H9 (cell line): ENCODE measurements around the gene DERL2. TPM values are rescaled to one million over a fixed set of nuclear protein-coding genes. Genes with fewer than 3 reads are reported as not detected.

ENCODE experiments used
- DNase-seq: peaks from one replicate; pipeline ENCODE4 v3.0.0-alpha.2; 2017
- H2AFZ ChIP-seq: one replicate; pipeline ENCODE4 v1.6.1; 2013; ENCODE audit warnings: mild to moderate bottlenecking, low read length, control low read depth, moderate library complexity
- H2AK5ac ChIP-seq: 2 replicates; pipeline ENCODE4 v1.6.1; 2013; ENCODE audit warnings: low read length, control low read depth, mixed read lengths; ENCODE audit not compliant: insufficient read length
- H2BK120ac ChIP-seq: one replicate; pipeline ENCODE4 v1.6.1; 2013; ENCODE audit warnings: low read depth, mild to moderate bottlenecking, low read length, control low read depth, inconsistent platforms; ENCODE audit not compliant: poor library complexity, severe bottlenecking
- H2BK12ac ChIP-seq: 2 replicates; pipeline ENCODE4 v1.6.1; 2013; ENCODE audit warnings: low read length, control low read depth, mixed read lengths, low read depth; ENCODE audit not compliant: insufficient read length
- H2BK15ac ChIP-seq: 2 replicates; pipeline ENCODE4 v1.6.1; 2013; ENCODE audit warnings: low read depth, low read length, control low read depth
- H2BK20ac ChIP-seq: one replicate; pipeline ENCODE4 v1.6.1; 2013; ENCODE audit warnings: low read depth, mild to moderate bottlenecking, low read length, control low read depth, inconsistent platforms; ENCODE audit not compliant: poor library complexity, severe bottlenecking
- H2BK5ac ChIP-seq: 2 replicates; pipeline ENCODE4 v1.6.1; 2013; ENCODE audit warnings: low read length, control low read depth, mixed read lengths; ENCODE audit not compliant: insufficient read length
- H3K14ac ChIP-seq: 2 replicates; pipeline ENCODE4 v1.6.1; 2013; ENCODE audit warnings: low read length, control low read depth; ENCODE audit not compliant: insufficient read depth
- H3K18ac ChIP-seq: 2 replicates; pipeline ENCODE4 v1.6.1; 2013; ENCODE audit warnings: low read depth, mild to moderate bottlenecking, mixed read lengths, low read length, control low read depth; ENCODE audit not compliant: insufficient read length
- H3K23ac ChIP-seq: 2 replicates; pipeline ENCODE4 v1.6.1; 2013; ENCODE audit warnings: low read length, control low read depth, mixed read lengths, low read depth; ENCODE audit not compliant: insufficient read length
- H3K23me2 ChIP-seq: 2 replicates; pipeline ENCODE4 v1.6.1; 2013; ENCODE audit warnings: low read depth, mild to moderate bottlenecking, mixed read lengths, low read length, control low read depth; ENCODE audit not compliant: insufficient read length, poor library complexity, severe bottlenecking
- H3K27ac ChIP-seq: 2 replicates; pipeline ENCODE4 v1.5.1; 2013; ENCODE audit warnings: low read length, control low read depth, mixed read lengths, low read depth; ENCODE audit not compliant: insufficient read length
- H3K27me3 ChIP-seq: 2 replicates; pipeline ENCODE4 v1.6.1; 2013; ENCODE audit warnings: low read length, control low read depth, inconsistent platforms; ENCODE audit not compliant: insufficient read depth
- H3K4ac ChIP-seq: 2 replicates; pipeline ENCODE4 v1.6.1; 2013; ENCODE audit warnings: low read depth, mild to moderate bottlenecking, control low read depth, inconsistent platforms, low read length, moderate library complexity
- H3K4me1 ChIP-seq: 2 replicates; pipeline ENCODE4 v1.6.1; 2013; ENCODE audit warnings: low read length, control low read depth, inconsistent platforms; ENCODE audit not compliant: insufficient read depth
- H3K4me2 ChIP-seq: 2 replicates; pipeline ENCODE4 v1.6.1; 2013; ENCODE audit warnings: low read length, control low read depth, mixed read lengths; ENCODE audit not compliant: insufficient read length, insufficient read depth
- H3K56ac ChIP-seq: 2 replicates; pipeline ENCODE4 v1.6.1; 2013; ENCODE audit warnings: low read depth, mild to moderate bottlenecking, mixed read lengths, low read length, control low read depth; ENCODE audit not compliant: insufficient read length
- H3K79me1 ChIP-seq: 2 replicates; pipeline ENCODE4 v1.6.1; 2013; ENCODE audit warnings: low read depth, mild to moderate bottlenecking, moderate library complexity, low read length, control low read depth, inconsistent platforms; ENCODE audit not compliant: insufficient read depth, poor library complexity, severe bottlenecking
- H3K79me2 ChIP-seq: 2 replicates; pipeline ENCODE4 v1.6.1; 2013; ENCODE audit warnings: low read length, control low read depth, inconsistent platforms; ENCODE audit not compliant: insufficient read depth
- H3K9ac ChIP-seq: 2 replicates; pipeline ENCODE4 v1.6.1; 2013; ENCODE audit warnings: low read length, control low read depth, mixed read lengths; ENCODE audit not compliant: insufficient read length; ENCODE audit errors: extremely low read depth
- H3K9me3 ChIP-seq: one replicate; pipeline ENCODE4 v1.6.1; 2013; ENCODE audit warnings: low read depth, low read length, inconsistent platforms; ENCODE audit not compliant: control insufficient read depth
- H3T11ph ChIP-seq: one replicate; pipeline ENCODE4 v1.6.1; 2013; ENCODE audit warnings: mild to moderate bottlenecking, low read length, control low read depth, inconsistent platforms
- H4K20me1 ChIP-seq: one replicate; pipeline ENCODE4 v1.6.1; 2013; ENCODE audit not compliant: control insufficient read depth, insufficient read length, insufficient read depth
- H4K5ac ChIP-seq: 2 replicates; pipeline ENCODE4 v1.6.1; 2013; ENCODE audit warnings: low read depth, mild to moderate bottlenecking, mixed read lengths, low read length, control low read depth; ENCODE audit not compliant: insufficient read length
- H4K8ac ChIP-seq: replicated peaks from 2 replicates; pipeline ENCODE4 v1.6.1; 2013; ENCODE audit warnings: low read length, control low read depth, mixed read lengths, low read depth; ENCODE audit not compliant: insufficient read length
- H4K91ac ChIP-seq: 2 replicates; pipeline ENCODE4 v1.6.1; 2013; ENCODE audit warnings: low read depth, mild to moderate bottlenecking, moderate library complexity, mixed read lengths, low read length, control low read depth; ENCODE audit not compliant: insufficient read length
- H3K27ac Mint-ChIP-seq, 3 experiments: 2 replicates in 2 of 3; 3 replicates in 1 of 3; pipeline ENCODE4 v1.8.0; 2020 to 2021; ENCODE audit warnings: mixed read lengths in 3 of 3, mild to moderate bottlenecking in 1 of 3, moderate library complexity in 1 of 3
- H3K27me3 Mint-ChIP-seq: 2 replicates; pipeline ENCODE4 v1.8.0; 2021; ENCODE audit warnings: low read depth, mild to moderate bottlenecking, moderate library complexity, mixed read lengths
- H3K36me3 Mint-ChIP-seq, 3 experiments: 2 replicates in 2 of 3; 3 replicates in 1 of 3; pipeline ENCODE4 v1.8.0; 2020 to 2021; ENCODE audit warnings: low read depth in 3 of 3, mixed read lengths in 3 of 3; ENCODE audit not compliant: insufficient read depth in 1 of 3
- H3K4me1 Mint-ChIP-seq, 2 experiments: 2 replicates each; pipeline ENCODE4 v1.8.0; 2020; ENCODE audit warnings: mixed read lengths in 2 of 2
- H3K4me3 Mint-ChIP-seq, 2 experiments: 2 replicates in 1 of 2; 3 replicates in 1 of 2; pipeline ENCODE4 v1.8.0; 2020 to 2021; ENCODE audit warnings: mild to moderate bottlenecking in 2 of 2, mixed read lengths in 2 of 2, moderate library complexity in 1 of 2
- H3K9me3 Mint-ChIP-seq, 2 experiments: 2 replicates in 1 of 2; 3 replicates in 1 of 2; pipeline ENCODE4 v1.8.0; 2020; ENCODE audit warnings: mild to moderate bottlenecking in 2 of 2, mixed read lengths in 2 of 2, moderate library complexity in 1 of 2
- CTCF ChIP-seq: fragments of 200-600 bp; sonication (generic); conservative IDR thresholded peaks from 3 replicates; pipeline ENCODE4 v1.8.0; 2021; ENCODE audit warnings: antibody characterized with exemption, mild to moderate bottlenecking
- WGBS: extraction: QIAGEN DNeasy Blood & Tissue Kit; methylation state at CpG from one replicate; pipeline ENCODE4 v1.1.7; 2013; ENCODE audit warnings: missing lambda C conversion rate, low lambda C conversion rate, mixed read lengths; ENCODE audit not compliant: insufficient read length; ENCODE audit errors: extremely low coverage; 5-methylcytosine and 5-hydroxymethylcytosine counted together
- total RNA-seq: library from RNA; stranded (reverse); gene quantifications from 2 replicates; pipeline ENCODE4 v1.2.1, GENCODE V29; 2021

DERL2 gene
- total RNA-seq, 1 experiment from 2014 or later = 83.2 TPM

GRCh38 chr17:5422505-5422904 lies 63.5 kb downstream of the DERL2 start:
- no peaks in the 10 kb centered on the region for H3K9me3 Mint-ChIP-seq
- no peak overlapping the region for H3K18ac ChIP-seq
- no peak overlapping the region for H4K91ac ChIP-seq
- H3K23ac ChIP-seq = no peak overlapping the region
- no peak overlapping the region for H2AK5ac ChIP-seq
- H3K4ac ChIP-seq = no peak overlapping the region
- no peak overlapping the region for H2BK5ac ChIP-seq
- no peak overlapping the region for H4K5ac ChIP-seq
- no peak overlapping the region for H2BK20ac ChIP-seq
- peaks cover 36 to 68% (median 60%) of the 10 kb centered on the region in 3 experiments; a peak in 6 of 7 replicates for H3K36me3 Mint-ChIP-seq
- no peaks in the 10 kb centered on the region for H3K4me1 ChIP-seq
- no peak overlapping the region for H2BK15ac ChIP-seq
- H3K79me1 ChIP-seq = peaks cover 2% of the 10 kb centered on the region
- no peak for TF ChIP-seq CTCF
- no peak overlapping the region for H3T11ph ChIP-seq
- no CpG with 5 or more reads among the region's 2 CpGs for WGBS
- no peak overlapping the region for H3K4me2 ChIP-seq
- no peak overlapping the region for H4K8ac ChIP-seq
- no peak for DNase-seq
- no peak overlapping the region for H3K9ac ChIP-seq
- no peak overlapping the region for H3K14ac ChIP-seq
- peaks cover 9 to 19% of the 10 kb centered on the region in 2 experiments for H3K4me1 Mint-ChIP-seq
- H3K23me2 ChIP-seq = peaks cover 8% of the 10 kb centered on the region
- H3K27me3 ChIP-seq = no peaks in the 10 kb centered on the region
- no peak overlapping the region; a peak in 1 of 5 replicates for H3K4me3 Mint-ChIP-seq
- no peak overlapping the region for H2BK12ac ChIP-seq
- H3K79me2 ChIP-seq = peaks cover 18% of the 10 kb centered on the region; the same call in 1 of the 2 replicates
- H3K9me3 ChIP-seq = no peaks in the 10 kb centered on the region
- no peak overlapping the region for H2AFZ ChIP-seq
- H3K27ac ChIP-seq = no peak overlapping the region
- H4K20me1 ChIP-seq = no peaks in the 10 kb centered on the region
- H3K27ac Mint-ChIP-seq = no peak overlapping the region; a peak in 2 of 7 replicates
- H3K56ac ChIP-seq = no peak overlapping the region
- H2BK120ac ChIP-seq = no peak overlapping the region
- H3K27me3 Mint-ChIP-seq = no peaks in the 10 kb centered on the region

Other genes starting within 250 kb of the DERL2 start
- gene RABEP1, start 203.9 kb downstream of the DERL2 start, total RNA-seq = 44.6 and 46.9 TPM in 2 replicates
- 96.5 and 98.2 TPM in 2 replicates for gene NUP88, start 66.5 kb downstream of the DERL2 start, total RNA-seq
- gene RPAIN, start 66.0 kb downstream of the DERL2 start, total RNA-seq = 78.9 and 81.9 TPM in 2 replicates
- 390 and 395 TPM in 2 replicates for gene C1QBP, start 47.0 kb downstream of the DERL2 start, total RNA-seq
- gene DHX33, start 17.2 kb downstream of the DERL2 start, total RNA-seq = 66.7 and 69.9 TPM in 2 replicates
- 28.6 and 30.7 TPM in 2 replicates for gene MIS12, start 388 bp upstream of the DERL2 start, total RNA-seq
- gene NLRP1, start 98.3 kb upstream of the DERL2 start, total RNA-seq = 11.0 and 12.1 TPM in 2 replicates